CD4-positive, alpha-beta T cell treated with Interferon gamma for 1 hour (primary cell): ENCODE data around the gene DDTL.
"Not testable (repeated sequence)": the region's sequence is repeated elsewhere in the genome, so short reads cannot be mapped to it uniquely, and the experiment has no call there.

Experiments used
- DNase-seq: peaks from one replicate; pipeline ENCODE4 v3.0.0-alpha.2; 2020

The DDTL gene

DNA sequence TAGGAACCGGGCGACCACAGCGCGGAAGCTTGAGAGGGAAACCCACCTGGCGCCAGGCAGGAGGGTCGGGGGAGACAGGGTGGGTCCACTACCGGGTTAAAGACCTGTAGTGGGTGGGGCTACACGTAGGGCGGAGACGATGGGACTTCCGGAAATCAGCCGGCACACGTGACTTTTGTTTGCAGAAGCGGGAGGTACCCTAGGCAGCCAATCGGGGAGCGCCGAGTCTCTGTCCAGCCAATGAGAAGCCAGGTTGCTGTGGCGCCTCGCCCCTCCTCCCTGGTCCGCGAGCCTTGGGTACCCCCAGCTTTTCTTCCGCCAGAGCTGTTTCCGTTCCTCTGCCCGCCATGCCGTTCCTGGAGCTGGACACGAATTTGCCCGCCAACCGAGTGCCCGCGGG lies at the start of gene DDTL:
Gene DDTL (plus strand): TSS at position 321 of the 400 bp plus-strand sequence. CDS start 27 bp downstream, at position 348.
- DNase-seq: not testable (repeated sequence)

DNA sequence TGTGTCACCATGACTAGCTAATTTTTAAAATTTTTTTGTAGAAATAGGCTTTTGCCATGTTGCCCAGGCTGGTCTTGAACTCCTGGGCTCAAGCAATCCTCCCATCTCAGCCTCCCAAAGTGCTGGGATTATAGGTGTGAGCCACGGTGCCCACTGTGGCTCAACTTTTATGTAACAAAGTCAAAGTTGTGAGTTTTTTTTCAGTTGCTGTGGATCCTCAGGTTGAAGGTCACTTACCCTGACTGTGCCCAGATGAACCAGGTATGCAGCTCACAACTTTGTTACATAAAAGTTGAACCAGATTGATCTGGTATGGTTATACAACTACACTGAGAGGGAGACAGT lies 46.4 kb upstream of the DDTL start:
- not testable (repeated sequence) for DNase-seq

GRCh38 chr22:23921586-23922201 lies 45.0 kb upstream of the DDTL start:
- DNase-seq: not testable (repeated sequence)

- no peak for DNase-seq
Measured at GRCh38 chr22:23922921-23923320, 43.8 kb upstream of the DDTL start.

- no peak for DNase-seq
Measured at GRCh38 chr22:23925020-23925606, 41.6 kb upstream of the DDTL start.

DNA sequence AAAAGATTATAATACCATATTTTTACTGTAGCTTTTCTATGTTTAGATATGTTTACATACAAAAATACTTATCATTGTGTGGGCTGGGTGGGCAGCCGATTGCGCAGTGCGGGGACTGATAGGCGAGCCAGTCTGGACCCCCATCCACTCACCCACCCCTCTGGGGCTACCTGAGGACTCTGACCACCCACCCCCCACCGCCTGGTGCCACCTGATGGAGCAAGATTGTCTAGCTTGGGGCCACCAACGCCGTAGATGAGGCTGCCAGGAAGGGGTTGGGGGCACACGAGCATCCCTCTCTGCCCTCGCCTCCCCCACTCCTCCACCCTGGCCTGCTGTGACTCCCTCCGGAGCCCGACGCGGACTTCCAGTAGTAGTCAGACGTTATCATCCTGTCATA lies 40.1 kb upstream of the DDTL start:
- no peak for DNase-seq

- no peak for DNase-seq
Measured at GRCh38 chr22:23938328-23939016, 28.2 kb upstream of the DDTL start.

DNA sequence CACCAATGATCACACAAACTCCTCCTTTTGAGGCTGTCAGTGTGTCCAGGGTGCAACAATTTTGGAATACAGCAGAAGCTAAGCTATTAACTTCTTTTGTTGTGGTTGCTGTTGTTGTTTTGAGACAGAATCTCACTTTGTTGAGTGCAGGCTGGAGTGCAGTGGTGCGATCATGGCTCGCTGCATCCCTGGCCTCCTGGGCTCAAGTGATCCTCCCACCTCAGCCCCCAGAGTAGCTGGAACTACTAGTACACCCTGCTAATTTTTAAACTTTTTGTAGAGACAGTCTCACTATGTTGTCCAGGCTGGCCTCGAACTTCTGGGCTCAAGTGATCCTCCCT lies 27.7 kb upstream of the DDTL start:
- DNase-seq: no peak

DNA sequence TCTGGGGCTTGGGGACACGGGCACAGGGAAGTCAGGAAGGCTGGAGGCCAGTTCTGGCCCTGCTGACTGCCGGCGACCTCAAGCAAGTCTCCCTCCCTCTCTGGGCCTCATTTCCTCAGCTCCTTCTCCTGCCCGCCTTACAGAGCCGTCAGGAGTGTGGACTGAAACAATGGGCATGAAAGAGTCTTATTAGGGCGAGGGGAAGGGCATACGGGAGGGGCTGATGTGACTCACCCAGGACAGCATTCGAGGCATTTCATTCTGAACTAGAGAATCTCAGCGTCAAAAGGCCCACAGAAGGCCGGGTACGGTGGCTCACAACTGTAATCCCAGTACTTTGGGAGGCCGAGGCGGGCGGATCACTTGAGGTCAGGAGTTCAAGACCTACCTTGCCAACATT lies 26.5 kb upstream of the DDTL start:
- not testable (repeated sequence) for DNase-seq

- not testable (repeated sequence) for DNase-seq
Measured at GRCh38 chr22:23947391-23947790, 19.3 kb upstream of the DDTL start.

GRCh38 chr22:23949764-23950163 lies 16.9 kb upstream of the DDTL start:
- not testable (repeated sequence) for DNase-seq

- not testable (repeated sequence) for DNase-seq
Measured at GRCh38 chr22:23951383-23951782, 15.3 kb upstream of the DDTL start.

DNA sequence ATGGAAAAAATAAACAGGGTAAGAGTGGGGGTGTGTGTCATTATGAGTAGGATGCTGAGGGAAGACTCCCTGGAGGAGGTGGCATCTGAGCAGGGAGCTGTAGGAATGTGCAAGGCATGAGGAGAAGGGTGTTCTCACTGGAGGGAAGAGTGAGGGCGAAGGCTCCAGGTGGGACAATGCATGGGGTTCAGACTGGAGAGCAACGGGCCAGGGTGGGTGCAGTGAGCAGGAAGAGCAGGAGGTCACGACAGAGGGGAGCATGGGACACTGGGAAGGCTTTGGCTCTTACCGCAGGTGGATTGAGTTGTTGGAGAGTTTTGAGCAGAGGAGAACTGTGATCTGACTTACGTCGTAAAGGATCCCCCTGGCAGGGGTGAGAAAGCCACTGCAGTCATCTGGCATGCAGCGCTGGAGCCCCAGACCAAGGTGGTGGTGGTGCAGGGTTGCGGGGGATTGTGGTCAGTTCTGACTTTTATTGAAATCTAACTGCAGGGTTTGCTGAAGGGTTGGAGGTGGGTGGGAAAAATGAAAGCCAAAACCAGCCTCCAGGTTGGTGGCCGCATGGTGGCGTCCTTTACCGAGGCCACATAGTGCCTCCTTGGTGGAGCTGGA lies 13.8 kb upstream of the DDTL start:
- DNase-seq: not testable (repeated sequence)

DNA sequence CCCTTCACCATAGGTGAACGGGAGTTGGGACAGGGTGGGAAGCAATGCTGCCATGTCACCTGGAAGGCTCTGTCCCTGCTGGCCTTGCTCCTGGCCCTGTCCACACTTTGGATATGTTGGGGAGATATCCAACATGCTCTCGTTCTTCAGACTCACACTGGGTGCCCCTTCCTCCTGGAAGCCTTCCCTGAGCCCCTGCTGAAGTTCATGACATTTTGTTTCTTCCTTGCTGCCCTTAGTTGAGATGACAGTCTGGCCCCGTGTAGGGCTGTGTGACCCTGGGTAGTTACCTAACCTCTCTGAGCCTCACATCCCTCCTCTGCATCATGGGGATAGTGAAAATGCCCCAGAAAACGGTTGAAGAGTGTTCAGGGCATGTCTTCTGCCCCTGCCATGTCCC lies 13.2 kb upstream of the DDTL start:
- not testable (repeated sequence) for DNase-seq

DNA sequence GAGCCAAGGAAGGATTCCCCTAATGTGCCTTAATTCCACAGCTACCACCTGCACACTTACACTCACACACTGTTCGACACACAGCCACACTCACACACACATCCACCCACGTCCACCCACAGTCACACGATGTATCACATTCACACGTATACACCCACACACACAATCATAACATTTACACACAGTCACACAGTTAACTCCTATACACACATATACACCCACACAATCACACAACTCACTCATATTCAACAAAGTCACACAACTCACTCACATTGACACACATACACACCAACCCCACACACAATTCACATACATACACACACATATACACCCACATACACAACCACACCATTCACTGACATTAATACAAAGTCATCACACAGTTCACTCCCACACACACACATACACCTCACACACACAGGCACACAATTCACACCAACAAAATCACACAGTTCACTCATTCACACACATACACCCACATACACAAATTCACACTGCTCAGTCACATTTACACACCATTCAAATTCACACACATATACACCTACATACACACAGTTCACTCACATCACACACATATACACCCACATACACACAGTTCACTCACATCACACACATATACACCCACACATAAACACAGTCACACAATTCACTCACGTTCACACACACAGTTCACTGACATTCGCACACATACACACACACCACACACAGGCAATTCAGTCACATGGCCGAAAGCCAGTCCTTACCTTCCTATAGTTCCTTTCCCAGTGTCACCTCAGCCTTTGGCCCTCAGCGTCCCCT lies 12.3 kb upstream of the DDTL start:
- not testable (repeated sequence) for DNase-seq

- not testable (repeated sequence) for DNase-seq
Measured at GRCh38 chr22:23954991-23955305, 11.7 kb upstream of the DDTL start.

GRCh38 chr22:23955886-23956285 lies 10.8 kb upstream of the DDTL start:
- not testable (repeated sequence) for DNase-seq

DNA sequence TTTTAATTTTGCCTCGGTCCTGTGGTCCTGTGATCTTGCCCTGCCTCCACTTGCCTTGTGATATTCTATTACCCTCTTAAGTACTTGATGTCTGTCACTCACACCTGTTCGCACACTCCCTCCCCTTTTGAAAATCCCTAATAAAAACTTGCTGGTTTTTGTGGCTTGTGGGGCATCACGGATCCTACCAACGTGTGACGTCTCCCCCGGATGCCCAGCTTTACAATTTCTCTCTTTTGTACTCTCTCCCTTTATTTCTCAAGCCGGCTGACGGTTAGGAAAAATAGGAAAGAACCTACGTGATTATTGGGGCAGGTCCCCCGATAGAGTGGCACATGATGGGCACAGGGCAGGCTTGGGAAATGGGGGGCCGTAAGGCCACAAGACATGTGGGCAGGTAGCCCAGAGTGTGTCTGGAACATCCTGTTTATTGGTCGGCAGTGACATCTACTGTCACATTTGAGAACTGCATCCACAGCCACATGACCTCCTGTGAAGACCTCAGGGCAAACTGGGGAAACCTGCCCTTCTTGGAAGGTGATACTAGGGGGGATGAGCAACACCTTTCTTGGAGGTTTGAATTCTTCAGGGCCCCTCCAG lies 10.3 kb upstream of the DDTL start:
- DNase-seq: peak; percentile 72

DNA sequence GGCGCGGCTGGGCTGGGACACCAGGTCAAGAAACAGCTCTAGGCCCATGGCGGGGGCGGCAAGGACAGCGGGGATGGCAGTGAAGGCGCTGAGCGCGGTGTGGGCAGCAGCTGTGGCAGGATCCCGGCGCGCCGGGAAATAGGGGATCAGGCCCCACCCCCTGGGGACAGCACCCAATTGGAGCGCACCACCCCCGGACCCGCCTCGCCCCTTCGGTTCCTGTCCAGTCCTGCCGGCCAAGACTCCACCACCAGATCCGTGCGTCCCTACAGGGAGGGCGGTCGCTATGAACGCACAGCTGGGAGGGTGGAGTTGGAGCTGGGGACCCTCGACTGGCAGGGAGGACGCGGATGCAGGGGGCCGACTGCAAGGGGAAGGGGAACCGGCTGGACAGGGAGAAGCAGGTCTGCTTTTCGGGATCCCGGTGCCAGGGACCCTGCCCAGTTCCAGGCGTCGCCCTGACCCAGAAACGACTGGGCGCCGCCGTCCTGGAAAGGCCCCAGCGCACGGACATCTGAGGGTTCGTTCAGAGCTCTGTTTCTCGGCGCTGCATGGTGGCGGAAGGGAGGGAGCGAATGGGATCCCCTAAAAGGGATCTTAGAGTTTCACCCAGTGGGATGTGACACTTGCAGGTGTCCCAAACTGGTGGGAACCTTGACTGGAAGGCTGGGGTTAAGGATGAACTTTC lies 5.5 kb upstream of the DDTL start, which contains the start of gene GSTT2B:
Gene GSTT2B (minus strand): TSS at position 112 of the 688 bp plus-strand sequence. CDS start 64 bp downstream, at position 48.
- not testable (repeated sequence) for DNase-seq

DNA sequence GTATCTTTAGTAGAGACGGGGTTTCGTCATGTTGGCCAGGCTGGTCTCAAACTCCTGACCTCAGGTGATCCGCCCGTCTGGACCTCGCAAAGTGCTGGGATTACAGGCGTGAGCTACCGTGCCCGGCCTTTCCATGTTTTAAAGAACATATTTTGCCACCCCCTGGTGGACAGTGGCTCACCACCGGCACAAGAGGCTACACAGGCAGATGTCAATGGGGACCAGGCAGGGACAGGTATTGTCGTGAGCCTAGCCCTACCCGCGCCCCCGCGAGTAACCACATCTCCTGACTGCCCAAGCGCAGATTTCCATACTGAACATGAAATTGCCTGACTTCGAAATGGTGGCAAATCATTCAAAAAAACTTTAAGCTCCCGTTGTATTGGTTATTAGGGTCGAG lies 594 bp upstream of the DDTL start:
- not testable (repeated sequence) for DNase-seq

- no peak for DNase-seq
Measured at GRCh38 chr22:23969071-23969470, 2.4 kb downstream of the DDTL start.

DNA sequence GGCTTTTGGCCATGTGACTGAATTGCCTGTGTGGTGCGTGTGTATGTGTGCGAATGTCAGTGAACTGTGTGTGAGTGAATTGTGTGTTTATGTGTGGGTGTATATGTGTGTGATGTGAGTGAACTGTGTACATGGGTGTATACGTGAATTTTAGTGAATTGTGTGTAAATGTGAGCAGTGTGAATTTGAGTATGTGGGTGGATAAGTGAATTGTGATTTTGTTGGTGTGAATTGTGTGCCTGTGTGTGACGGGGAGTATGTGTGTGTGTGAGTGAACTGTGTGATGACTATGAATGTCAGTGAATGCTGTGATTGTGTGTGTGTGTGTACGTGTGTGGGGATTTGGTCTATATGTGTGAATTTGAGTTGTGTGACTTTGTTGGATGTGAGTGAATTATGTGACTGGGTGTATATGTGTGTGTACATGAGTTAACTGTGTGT lies 3.5 kb downstream of the DDTL start:
- DNase-seq: no peak
